SK-N-SH treated with all-trans-retinoic acid at 6 μM for 48 hours (cell line): ENCODE data around the gene ABCC10.

Source experiments
- ATAC-seq: fragments of 200-7000 bp; cut with Tn5 transposase; 3 replicates; pipeline ENCODE4 v1.9.1; 2020; ENCODE audit warnings: mild to moderate bottlenecking, moderate library complexity
- ARNTL ChIP-seq: fragments of 450-650 bp; formaldehyde crosslinking; IDR thresholded peaks from 2 replicates; pipeline ENCODE4 v1.5.0; 2020; ENCODE audit warnings: low read depth, mild to moderate bottlenecking, moderate library complexity, borderline replicate concordance
- BACH2 ChIP-seq: fragments of 250-450 bp; sonication (Bioruptor Pico); IDR thresholded peaks from 2 replicates; pipeline ENCODE4 v1.9.0; 2021; ENCODE audit warnings: mild to moderate bottlenecking, borderline replicate concordance
- CSDC2 ChIP-seq: fragments of 250-450 bp; sonication (Bioruptor Pico); IDR thresholded peaks from 2 replicates; pipeline ENCODE4 v1.5.0; 2020; ENCODE audit warnings: mild to moderate bottlenecking, moderate library complexity
- CSRNP3 ChIP-seq: fragments of 250-450 bp; sonication (Bioruptor Pico); IDR thresholded peaks from 2 replicates; pipeline ENCODE4 v1.5.1; 2021; ENCODE audit warnings: mild to moderate bottlenecking, moderate library complexity
- ESRRG ChIP-seq: fragments of 250-450 bp; sonication (Bioruptor Pico); IDR thresholded peaks from 2 replicates; pipeline ENCODE4 v1.6.1; 2021; ENCODE audit warnings: mild to moderate bottlenecking
- GLIS3 ChIP-seq: fragments of 250-450 bp; sonication (Bioruptor Pico); IDR thresholded peaks from 2 replicates; pipeline ENCODE4 v1.5.0; 2020; ENCODE audit warnings: mild to moderate bottlenecking, moderate library complexity
- ISL1 ChIP-seq: fragments of 250-450 bp; sonication (Bioruptor Pico); IDR thresholded peaks from 2 replicates; pipeline ENCODE4 v2.1.2; 2022; ENCODE audit warnings: mild to moderate bottlenecking, moderate library complexity
- OSR1 ChIP-seq: fragments of 250-450 bp; sonication (Bioruptor Pico); IDR thresholded peaks from 2 replicates; pipeline ENCODE4 v1.8.0; 2022; ENCODE audit warnings: moderate library complexity, mild to moderate bottlenecking, inconsistent platforms
- PATZ1 ChIP-seq: fragments of 250-450 bp; sonication (Bioruptor Pico); IDR thresholded peaks from 2 replicates; pipeline ENCODE4 v1.8.0; 2020; ENCODE audit warnings: mild to moderate bottlenecking, moderate library complexity, borderline replicate concordance
- POU6F1 ChIP-seq: fragments of 250-450 bp; sonication (Bioruptor Pico); IDR thresholded peaks from 2 replicates; pipeline ENCODE4 v1.8.0; 2021; ENCODE audit warnings: low read depth, mild to moderate bottlenecking, moderate library complexity, borderline replicate concordance
- PPARA ChIP-seq: fragments of 250-450 bp; sonication (Bioruptor Pico); IDR thresholded peaks from 2 replicates; pipeline ENCODE4 v1.5.0; 2020; ENCODE audit warnings: mild to moderate bottlenecking, borderline replicate concordance
- RARB ChIP-seq: fragments of 250-450 bp; sonication (Bioruptor Pico); IDR thresholded peaks from 2 replicates; pipeline ENCODE4 v1.8.0; 2021; ENCODE audit warnings: mild to moderate bottlenecking, moderate library complexity
- SNAI2 ChIP-seq: fragments of 250-450 bp; sonication (Bioruptor Pico); IDR thresholded peaks from 2 replicates; pipeline ENCODE4 v1.5.0; 2020; ENCODE audit warnings: mild to moderate bottlenecking, moderate library complexity
- TCF4 ChIP-seq: fragments of 250-450 bp; sonication (Bioruptor Pico); IDR thresholded peaks from 2 replicates; pipeline ENCODE4 v1.8.0; 2021; ENCODE audit warnings: mild to moderate bottlenecking, moderate library complexity, borderline replicate concordance
- TOX ChIP-seq: fragments of 250-450 bp; sonication (Bioruptor Pico); IDR thresholded peaks from 2 replicates; pipeline ENCODE4 v1.8.0; 2021; ENCODE audit warnings: mild to moderate bottlenecking, moderate library complexity, borderline replicate concordance
- ZC3H10 ChIP-seq: fragments of 250-450 bp; sonication (Bioruptor Pico); IDR thresholded peaks from 2 replicates; pipeline ENCODE4 v1.5.1; 2021; ENCODE audit warnings: mild to moderate bottlenecking, moderate library complexity
- ZFP3 ChIP-seq: fragments of 250-450 bp; sonication (Bioruptor Pico); IDR thresholded peaks from 2 replicates; pipeline ENCODE4 v1.5.0; 2020; ENCODE audit warnings: mild to moderate bottlenecking, moderate library complexity
- ZFP30 ChIP-seq: fragments of 450-650 bp; formaldehyde crosslinking; IDR thresholded peaks from 2 replicates; pipeline ENCODE4 v1.5.0; 2022; ENCODE audit warnings: mild to moderate bottlenecking, moderate library complexity
- ZNF565 ChIP-seq: fragments of 450-650 bp; formaldehyde crosslinking; conservative IDR thresholded peaks from 2 replicates; pipeline ENCODE4 v1.5.0; 2020; ENCODE audit warnings: low read depth, mild to moderate bottlenecking, moderate library complexity
- ZNF70 ChIP-seq: fragments of 450-650 bp; formaldehyde crosslinking; IDR thresholded peaks from 2 replicates; pipeline ENCODE4 v1.5.0; 2020; ENCODE audit warnings: mild to moderate bottlenecking, moderate library complexity
- ZNF8 ChIP-seq: fragments of 450-650 bp; formaldehyde crosslinking; IDR thresholded peaks from 2 replicates; pipeline ENCODE4 v1.5.0; 2020; ENCODE audit warnings: mild to moderate bottlenecking, moderate library complexity
- TF ChIP-seq, protein P1 (sequence below): fragments of 250-450 bp; sonication (Bioruptor Pico); IDR thresholded peaks from 2 replicates; pipeline ENCODE4 v1.5.0; 2020; ENCODE audit warnings: mild to moderate bottlenecking, moderate library complexity

The ABCC10 gene

DNA sequence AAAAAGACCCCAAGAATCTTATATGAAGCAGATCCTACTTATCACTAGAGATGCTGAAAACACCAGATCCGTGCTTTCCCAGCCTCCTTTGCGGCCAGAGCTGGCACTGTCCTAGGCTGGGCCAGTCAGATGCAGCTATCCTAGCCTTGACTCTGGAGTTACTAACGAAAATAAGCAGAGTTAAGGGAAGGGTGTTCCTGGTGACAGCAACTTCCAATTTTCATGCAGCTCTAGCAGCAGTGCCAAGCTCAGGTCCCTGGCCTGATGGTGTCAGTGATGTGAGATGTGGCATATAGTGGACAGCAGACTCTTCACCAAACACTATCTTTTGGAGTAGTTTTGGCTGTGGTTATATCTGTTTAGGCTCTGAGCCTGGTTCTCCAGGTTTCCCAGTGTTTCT lies 25.6 kb upstream of the ABCC10 start:
- ATAC-seq, result no peak

DNA sequence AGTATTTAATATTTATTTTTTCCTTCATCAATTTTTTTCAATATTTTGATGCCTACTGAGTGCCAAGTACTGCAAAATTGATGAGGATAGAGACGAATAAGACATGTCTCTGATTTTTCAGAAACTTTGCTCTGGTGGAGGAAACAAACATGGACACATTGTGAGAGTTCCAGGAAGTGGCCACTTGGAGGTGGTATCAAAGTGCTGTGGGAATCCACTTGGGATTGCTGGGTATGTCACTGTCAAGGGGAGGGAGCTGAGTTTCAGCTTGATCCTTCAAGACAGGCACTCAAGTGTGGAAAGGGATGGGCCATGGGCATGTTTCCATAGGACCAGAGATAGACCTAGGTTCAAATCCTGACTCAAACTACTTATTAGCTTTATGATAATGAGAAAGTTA lies 24.5 kb upstream of the ABCC10 start:
- ATAC-seq, result peak; percentile 49; the same call in 1 of the 3 replicates
- TF ChIP-seq PATZ1, result no peak
- no peak for TF ChIP-seq SNAI2 (CRISPR knock-in tag)
- TF ChIP-seq ZNF565 (CRISPR knock-in tag), result no peak
- no peak for TF ChIP-seq TCF4 (CRISPR knock-in tag)
- no peak for TF ChIP-seq ZNF70 (CRISPR knock-in tag)
- TF ChIP-seq ISL1 (CRISPR knock-in tag), result no peak

More for the DNA sequence above, 25.6 kb upstream of the ABCC10 start:
- no peak for TF ChIP-seq PATZ1

DNA sequence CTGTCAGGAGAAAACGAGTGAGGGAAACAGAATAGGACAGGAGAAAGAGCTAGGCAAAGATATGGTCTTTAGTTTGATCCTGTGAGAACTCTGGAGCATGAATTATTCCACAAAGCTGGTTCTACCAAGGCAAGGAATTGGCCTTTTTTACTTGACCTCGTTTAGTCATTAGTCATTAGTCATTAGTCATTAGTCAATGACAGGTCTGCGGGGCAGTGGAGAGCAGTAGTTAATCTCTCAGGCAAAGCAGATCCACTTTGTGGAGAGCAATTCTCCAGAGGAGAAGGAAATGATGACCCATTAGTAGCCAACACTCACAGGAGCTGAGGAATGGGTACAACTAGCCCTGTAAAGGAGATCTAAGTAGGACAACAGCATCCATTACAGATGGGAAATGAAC lies 22.0 kb upstream of the ABCC10 start:
- no peak for ATAC-seq
- TF ChIP-seq ZNF565 (CRISPR knock-in tag), result no peak
- no peak for TF ChIP-seq RARB
- TF ChIP-seq PPARA (CRISPR knock-in tag), result no peak
- TF ChIP-seq, all 23 proteins: peak for 0

GRCh38 chr6:43407296-43407695 lies 20.0 kb upstream of the ABCC10 start:
- ATAC-seq, result no peak
- TF ChIP-seq ZNF565 (CRISPR knock-in tag) (no peak), ESRRG (CRISPR knock-in tag) (no peak), BACH2 (CRISPR knock-in tag) (no peak), ZC3H10 (CRISPR knock-in tag) (no peak), OSR1 (CRISPR knock-in tag) (no peak), SNAI2 (CRISPR knock-in tag) (no peak), TOX (CRISPR knock-in tag) (no peak), ARNTL (no peak), RARB (no peak), PPARA (CRISPR knock-in tag) (no peak), GLIS3 (CRISPR knock-in tag) (no peak), ZNF70 (CRISPR knock-in tag) (no peak), CSDC2 (CRISPR knock-in tag) (no peak), TCF4 (CRISPR knock-in tag) (no peak), CSRNP3 (CRISPR knock-in tag) (no peak), ZNF8 (CRISPR knock-in tag) (no peak), ZFP30 (no peak), PATZ1 (no peak)
- TF ChIP-seq, all 23 proteins: peak for 0

GRCh38 chr6:43408259-43408658 lies 19.1 kb upstream of the ABCC10 start:
- ATAC-seq, result no peak
- TF ChIP-seq ZFP30 (no peak), ZNF70 (CRISPR knock-in tag) (no peak), TCF4 (CRISPR knock-in tag) (no peak), ESRRG (CRISPR knock-in tag) (no peak), POU6F1 (CRISPR knock-in tag) (no peak), ZFP3 (CRISPR knock-in tag) (no peak), RARB (no peak), TOX (CRISPR knock-in tag) (no peak), ZNF565 (CRISPR knock-in tag) (no peak), GLIS3 (CRISPR knock-in tag) (no peak), ZC3H10 (CRISPR knock-in tag) (no peak), OSR1 (CRISPR knock-in tag) (no peak)
- TF ChIP-seq, protein P1, sequence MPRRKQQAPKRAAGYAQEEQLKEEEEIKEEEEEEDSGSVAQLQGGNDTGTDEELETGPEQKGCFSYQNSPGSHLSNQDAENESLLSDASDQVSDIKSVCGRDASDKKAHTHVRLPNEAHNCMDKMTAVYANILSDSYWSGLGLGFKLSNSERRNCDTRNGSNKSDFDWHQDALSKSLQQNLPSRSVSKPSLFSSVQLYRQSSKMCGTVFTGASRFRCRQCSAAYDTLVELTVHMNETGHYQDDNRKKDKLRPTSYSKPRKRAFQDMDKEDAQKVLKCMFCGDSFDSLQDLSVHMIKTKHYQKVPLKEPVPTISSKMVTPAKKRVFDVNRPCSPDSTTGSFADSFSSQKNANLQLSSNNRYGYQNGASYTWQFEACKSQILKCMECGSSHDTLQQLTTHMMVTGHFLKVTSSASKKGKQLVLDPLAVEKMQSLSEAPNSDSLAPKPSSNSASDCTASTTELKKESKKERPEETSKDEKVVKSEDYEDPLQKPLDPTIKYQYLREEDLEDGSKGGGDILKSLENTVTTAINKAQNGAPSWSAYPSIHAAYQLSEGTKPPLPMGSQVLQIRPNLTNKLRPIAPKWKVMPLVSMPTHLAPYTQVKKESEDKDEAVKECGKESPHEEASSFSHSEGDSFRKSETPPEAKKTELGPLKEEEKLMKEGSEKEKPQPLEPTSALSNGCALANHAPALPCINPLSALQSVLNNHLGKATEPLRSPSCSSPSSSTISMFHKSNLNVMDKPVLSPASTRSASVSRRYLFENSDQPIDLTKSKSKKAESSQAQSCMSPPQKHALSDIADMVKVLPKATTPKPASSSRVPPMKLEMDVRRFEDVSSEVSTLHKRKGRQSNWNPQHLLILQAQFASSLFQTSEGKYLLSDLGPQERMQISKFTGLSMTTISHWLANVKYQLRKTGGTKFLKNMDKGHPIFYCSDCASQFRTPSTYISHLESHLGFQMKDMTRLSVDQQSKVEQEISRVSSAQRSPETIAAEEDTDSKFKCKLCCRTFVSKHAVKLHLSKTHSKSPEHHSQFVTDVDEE (CRISPR knock-in tag), result no peak
